Activated CD4-positive, alpha-beta T cell treated with anti-CD3 and anti-CD28 coated beads, Interleukin-2, amount 50 U/mL, for 16 hours (primary cell): ENCODE results near the gene MYO5A.
A peak's percentile ranks its signal among the peaks of the same experiment; 100 is the strongest.
"Not testable (repeated sequence)": the region's sequence is repeated elsewhere in the genome, so short reads cannot be mapped to it uniquely, and the experiment has no call there.

ENCODE experiments used
- DNase-seq: peaks from one replicate; pipeline ENCODE4 v3.0.0-alpha.2; 2020

Gene MYO5A

GRCh38 chr15:52537459-52537858 is 8.8 kb upstream of the MYO5A start:
- no peak for DNase-seq

- DNase-seq = no peak
Observed at GRCh38 chr15:52532427-52532826, 3.7 kb upstream of the MYO5A start.

- no peak for DNase-seq
Observed at GRCh38 chr15:52529940-52530339, 1.3 kb upstream of the MYO5A start.

- DNase-seq = peak; percentile 5
Observed at GRCh38 chr15:52529341-52529924, 753 bp upstream of the MYO5A start.

GRCh38 chr15:52527911-52528563 is 643 bp downstream of the MYO5A start:
- DNase-seq = peak; percentile 37

- DNase-seq = no peak
Observed at GRCh38 chr15:52527196-52527910, 1.3 kb downstream of the MYO5A start.

GRCh38 chr15:52524223-52525136 is 4.2 kb downstream of the MYO5A start:
- no peak for DNase-seq

GRCh38 chr15:52523647-52524046 is 5.0 kb downstream of the MYO5A start:
- DNase-seq = no peak

- DNase-seq = no peak
Observed at GRCh38 chr15:52523192-52523591, 5.5 kb downstream of the MYO5A start.

- no peak for DNase-seq
Observed at GRCh38 chr15:52521682-52522081, 7.0 kb downstream of the MYO5A start.

- no peak for DNase-seq
Observed at GRCh38 chr15:52520421-52520820, 8.3 kb downstream of the MYO5A start.

GRCh38 chr15:52518487-52519371 is 10.0 kb downstream of the MYO5A start:
- DNase-seq = no peak

GRCh38 chr15:52517014-52517413 is 11.7 kb downstream of the MYO5A start:
- no peak for DNase-seq

- DNase-seq = no peak
Observed at GRCh38 chr15:52515343-52515742, 13.3 kb downstream of the MYO5A start.

GRCh38 chr15:52514482-52514881 is 14.2 kb downstream of the MYO5A start:
- no peak for DNase-seq

- DNase-seq = not testable (repeated sequence)
Observed at GRCh38 chr15:52512869-52513268, 15.8 kb downstream of the MYO5A start.

- no peak for DNase-seq
Observed at GRCh38 chr15:52511084-52511483, 17.6 kb downstream of the MYO5A start.

- DNase-seq = no peak
Observed at GRCh38 chr15:52509500-52510245, 19.0 kb downstream of the MYO5A start.

- DNase-seq = no peak
Observed at GRCh38 chr15:52506549-52506948, 22.1 kb downstream of the MYO5A start.

- DNase-seq = no peak
Observed at GRCh38 chr15:52505151-52505550, 23.5 kb downstream of the MYO5A start.

- DNase-seq = peak; percentile 25
Observed at GRCh38 chr15:52503788-52504496, 24.7 kb downstream of the MYO5A start.
